Measurements from ENCODE around the gene CRMP1. TPM values are rescaled to one million over a fixed set of nuclear protein-coding genes. Genes with fewer than 3 reads are reported as not detected.

CRMP1 gene
- total RNA-seq, 2 donors from 2014 or later = not detected

DNA sequence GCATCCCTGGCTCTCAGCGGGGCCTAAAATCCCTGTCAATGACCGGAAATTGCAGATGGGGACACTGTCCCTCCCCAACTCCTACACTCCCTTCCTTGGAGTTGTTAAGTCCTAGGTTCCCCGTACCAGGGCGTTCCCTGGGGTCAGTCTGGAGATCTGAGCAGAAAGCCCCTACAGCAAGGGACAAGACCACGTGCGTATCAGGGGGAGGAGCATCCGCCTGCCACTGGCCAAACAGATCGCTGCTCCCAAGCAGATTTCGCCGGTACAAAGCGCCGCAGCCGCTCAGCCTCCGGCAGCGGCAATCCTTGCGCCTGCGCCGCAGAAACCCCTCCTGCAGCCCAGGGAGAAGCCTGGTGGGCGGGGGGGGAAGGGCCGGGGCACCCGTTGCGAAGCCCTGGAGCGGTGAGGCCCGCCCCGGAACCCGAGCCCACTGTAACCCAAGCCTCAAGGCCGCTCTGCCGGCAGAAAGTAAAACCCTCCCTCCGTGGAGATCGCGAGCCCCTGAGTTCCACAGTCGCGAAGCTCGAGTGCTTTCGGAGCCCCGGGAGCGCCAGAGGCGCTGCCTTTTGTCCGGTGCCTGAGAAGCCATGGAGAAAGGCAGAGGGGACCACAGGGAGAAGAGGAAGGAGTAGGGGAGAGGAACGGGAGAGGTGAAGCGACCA lies 2.7 kb downstream of the CRMP1 start:
- ATAC-seq (no peak), DNase-seq (ENCODE audit: low spot score) (no peak)
- Mint-ChIP-seq H3K9me3 (no peaks in the 10 kb centered on the region), H3K36me3 (no peaks in the 10 kb centered on the region), H3K27me3 (peaks cover 43 to 56% of the 10 kb centered on the region in 2 donors), H3K27ac (no peak overlapping the region), H3K4me3 (no peak overlapping the region), H3K4me1 (ENCODE audit: low read depth in 2 of 2) (peaks cover 7 to 10% of the 10 kb centered on the region in 2 donors)

- peaks cover 7 to 10% of the 10 kb centered on the region in 2 donors for H3K4me1 Mint-ChIP-seq (ENCODE audit: low read depth in 2 of 2)
- no peak overlapping the region for H3K4me3 Mint-ChIP-seq
- DNase-seq (ENCODE audit: low spot score) (no peak), ATAC-seq (no peak)
- H3K27ac Mint-ChIP-seq = no peak overlapping the region
- H3K36me3 Mint-ChIP-seq = no peaks in the 10 kb centered on the region
- H3K9me3 Mint-ChIP-seq = no peaks in the 10 kb centered on the region
- peaks cover 48 to 62% of the 10 kb centered on the region in 2 donors for H3K27me3 Mint-ChIP-seq
These were observed 3.7 kb downstream of the CRMP1 start for GRCh38 chr4:5889002-5889696.

DNA sequence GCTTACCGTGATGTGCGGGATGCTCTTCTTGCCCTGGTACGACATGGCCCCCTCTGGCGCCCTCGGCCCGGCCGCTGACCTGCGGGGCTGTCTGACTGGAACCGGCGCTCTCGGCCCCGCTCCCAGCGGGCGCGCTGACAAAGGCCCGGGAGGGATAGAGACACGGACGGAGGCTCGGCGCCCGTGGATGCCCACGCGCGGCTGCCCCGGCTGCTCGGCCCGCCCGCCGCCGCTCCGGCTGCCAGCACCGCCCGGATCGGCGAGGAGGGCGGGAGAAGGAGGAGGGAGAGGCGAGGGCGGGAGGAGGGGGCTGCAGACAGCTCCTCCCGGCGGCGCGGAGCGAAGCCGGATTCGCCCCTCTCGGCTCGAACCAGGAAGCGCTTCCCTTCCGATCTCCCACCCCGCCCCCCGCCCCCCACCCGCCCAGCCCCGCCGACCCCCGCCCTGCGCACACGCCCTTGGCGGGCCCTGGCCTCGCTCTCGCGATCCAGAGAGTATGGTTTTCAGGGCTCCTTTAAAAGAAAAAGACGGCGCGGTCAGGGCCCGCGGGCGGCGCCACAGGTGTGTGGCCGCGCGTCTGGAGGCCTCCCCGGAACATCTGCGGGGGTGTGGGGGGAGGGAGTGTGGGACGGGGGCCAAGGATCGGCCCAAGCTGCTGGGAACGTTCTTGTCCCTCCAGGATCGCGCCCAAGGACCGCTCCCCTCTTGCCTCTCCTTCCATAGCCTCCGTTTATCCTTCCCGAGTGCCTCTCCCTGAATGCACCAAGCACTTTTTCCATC lies 4.5 kb downstream of the CRMP1 start:
- DNase-seq (ENCODE audit: low spot score) (no peak), ATAC-seq (no peak)
- H3K9me3 Mint-ChIP-seq = no peaks in the 10 kb centered on the region
- H3K27me3 Mint-ChIP-seq = peaks cover 44 to 61% of the 10 kb centered on the region in 2 donors
- no peak overlapping the region for H3K4me3 Mint-ChIP-seq
- no peak overlapping the region for H3K27ac Mint-ChIP-seq
- peaks cover 5 to 10% of the 10 kb centered on the region in 2 donors for H3K4me1 Mint-ChIP-seq (ENCODE audit: low read depth in 2 of 2)
- no peaks in the 10 kb centered on the region for H3K36me3 Mint-ChIP-seq

DNA sequence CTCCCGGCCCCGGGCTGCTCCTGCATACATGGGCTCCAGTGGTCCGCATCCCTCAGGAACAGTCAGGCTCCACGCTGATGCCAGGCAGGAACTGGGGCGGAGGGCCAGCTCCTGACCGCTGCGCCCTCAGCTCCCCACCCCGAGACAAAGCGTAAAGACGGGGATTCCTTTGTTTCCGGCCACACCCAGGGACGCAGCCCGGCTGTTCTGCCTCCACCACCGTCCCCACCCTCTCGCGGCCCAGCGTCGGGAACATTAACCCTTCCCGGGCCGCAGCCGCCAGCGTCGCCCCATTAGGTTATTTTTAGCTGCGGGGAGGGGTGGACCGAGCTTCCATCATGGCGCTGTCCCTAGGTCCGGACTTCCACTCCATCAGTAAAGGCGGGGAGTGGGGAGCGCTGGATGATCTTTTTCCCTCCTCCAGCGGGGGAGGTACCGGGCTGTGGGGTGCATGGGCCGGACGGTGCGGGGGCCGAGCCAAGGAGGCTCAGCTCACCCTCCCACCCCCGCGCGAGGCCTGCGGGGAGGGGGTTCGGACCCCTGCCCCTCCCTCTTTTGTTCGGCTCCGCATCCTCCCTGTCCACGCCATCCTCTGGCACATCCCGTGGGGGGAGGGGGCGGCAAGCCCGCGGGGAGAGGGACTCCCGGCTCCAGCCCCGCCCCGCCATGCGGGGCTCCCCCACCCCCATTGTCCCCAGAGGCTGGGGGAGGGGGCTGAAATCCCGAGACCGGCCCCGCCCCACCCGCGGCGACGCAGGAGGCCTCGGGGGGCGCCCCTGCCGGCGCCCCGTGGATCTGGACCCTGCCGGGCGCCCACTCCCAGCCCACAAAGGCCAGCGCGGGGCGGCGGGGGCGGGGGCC lies 5.3 kb downstream of the CRMP1 start:
- peaks cover 46 to 65% of the 10 kb centered on the region in 2 donors for H3K27me3 Mint-ChIP-seq
- no peaks in the 10 kb centered on the region for H3K9me3 Mint-ChIP-seq

DNA sequence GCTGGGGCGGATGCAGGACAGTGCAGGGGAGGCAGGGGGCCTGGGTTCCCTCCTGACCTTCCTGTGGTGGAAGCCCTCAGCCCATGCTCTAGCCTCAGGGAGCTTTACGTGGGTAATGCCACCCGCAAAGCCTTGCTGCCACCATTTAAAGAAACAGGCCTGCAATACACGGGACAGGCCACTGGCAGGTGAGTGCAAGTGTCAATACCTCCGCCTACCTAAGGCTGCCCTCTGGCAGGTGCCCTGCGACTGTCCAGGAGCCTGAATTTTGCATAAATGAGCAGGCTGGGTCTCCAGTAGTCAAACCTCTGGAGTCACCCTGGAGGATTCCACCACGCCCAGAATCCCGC lies 5.9 kb downstream of the CRMP1 start:
- Mint-ChIP-seq H3K4me3 (no peak overlapping the region), H3K27me3 (peaks cover 47 to 71% of the 10 kb centered on the region in 2 donors), H3K9me3 (no peaks in the 10 kb centered on the region), H3K36me3 (no peaks in the 10 kb centered on the region), H3K27ac (no peak overlapping the region), H3K4me1 (ENCODE audit: low read depth in 2 of 2) (peaks cover 3 to 10% of the 10 kb centered on the region in 2 donors)
- no peak for ATAC-seq
- DNase-seq (ENCODE audit: low spot score) = no peak

More for the DNA sequence above, 5.3 kb downstream of the CRMP1 start:
- Mint-ChIP-seq H3K4me3 (no peak overlapping the region), H3K36me3 (no peaks in the 10 kb centered on the region), H3K4me1 (ENCODE audit: low read depth in 2 of 2) (peaks cover 3 to 10% of the 10 kb centered on the region in 2 donors), H3K27ac (no peak overlapping the region)
- ATAC-seq (no peak), DNase-seq (ENCODE audit: low spot score) (no peak)

DNA sequence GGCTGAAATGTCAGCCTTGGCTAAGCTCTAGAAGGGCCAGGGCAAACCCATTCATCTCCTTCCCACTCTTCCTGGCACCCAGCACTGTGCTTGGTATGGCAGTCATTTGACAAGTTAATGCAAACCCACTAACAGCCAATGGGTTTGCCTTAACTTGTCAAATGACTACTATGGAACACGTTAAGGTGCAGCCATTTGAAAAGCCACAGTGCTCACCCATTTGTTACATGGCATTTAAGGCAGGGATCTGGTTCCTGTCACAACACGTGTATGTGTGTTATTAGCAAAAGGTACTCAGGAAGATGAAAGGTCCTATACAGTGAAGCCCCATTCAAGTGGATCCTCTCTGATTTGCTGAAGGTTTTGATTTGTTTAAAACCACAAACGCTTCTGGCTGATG lies 7.2 kb downstream of the CRMP1 start:
- H3K27me3 Mint-ChIP-seq = peaks cover 44 to 75% of the 10 kb centered on the region in 2 donors
- no peak for ATAC-seq
- no peak overlapping the region for H3K27ac Mint-ChIP-seq
- no peak overlapping the region for H3K4me3 Mint-ChIP-seq
- peaks cover 3 to 5% of the 10 kb centered on the region in 2 donors for H3K4me1 Mint-ChIP-seq (ENCODE audit: low read depth in 2 of 2)
- H3K36me3 Mint-ChIP-seq = no peaks in the 10 kb centered on the region
- no peak for DNase-seq (ENCODE audit: low spot score)
- H3K9me3 Mint-ChIP-seq = no peaks in the 10 kb centered on the region

DNA sequence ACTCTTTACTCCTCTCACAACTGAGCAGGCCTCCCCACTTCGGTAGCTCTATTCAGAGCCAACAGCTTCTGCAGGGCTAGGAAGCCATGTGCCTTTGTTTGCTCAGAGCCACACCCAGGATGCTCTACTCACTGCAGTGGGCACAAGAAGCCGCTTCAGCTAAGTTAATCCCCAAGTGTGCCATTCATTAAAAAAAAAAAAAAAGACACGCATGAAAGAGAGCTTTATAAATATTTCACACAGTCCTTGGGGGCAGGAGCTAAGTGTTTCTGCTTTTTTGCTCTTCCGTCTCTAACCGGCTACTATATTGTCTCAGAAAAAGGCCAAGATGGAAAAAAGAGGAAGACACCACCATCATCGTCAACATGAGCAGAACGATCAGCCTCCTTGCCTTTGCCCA lies 8.1 kb downstream of the CRMP1 start:
- no peak overlapping the region for H3K4me3 Mint-ChIP-seq
- no peak for ATAC-seq
- no peak overlapping the region for H3K27ac Mint-ChIP-seq
- no peaks in the 10 kb centered on the region for H3K9me3 Mint-ChIP-seq
- H3K27me3 Mint-ChIP-seq = peaks cover 45 to 72% of the 10 kb centered on the region in 2 donors
- H3K4me1 Mint-ChIP-seq (ENCODE audit: low read depth in 2 of 2) = peaks cover 3 to 5% of the 10 kb centered on the region in 2 donors
- H3K36me3 Mint-ChIP-seq = no peaks in the 10 kb centered on the region
- no peak for DNase-seq (ENCODE audit: low spot score)

- H3K27ac Mint-ChIP-seq = no peak overlapping the region
- no peaks in the 10 kb centered on the region for H3K9me3 Mint-ChIP-seq
- H3K4me3 Mint-ChIP-seq = no peak overlapping the region
- peaks cover 2 to 3% of the 10 kb centered on the region in 2 donors for H3K4me1 Mint-ChIP-seq (ENCODE audit: low read depth in 2 of 2)
- H3K27me3 Mint-ChIP-seq = peaks cover 43 to 72% of the 10 kb centered on the region in 2 donors
- DNase-seq (ENCODE audit: low spot score) (no peak), ATAC-seq (no peak)
- no peaks in the 10 kb centered on the region for H3K36me3 Mint-ChIP-seq
These were observed 9.0 kb downstream of the CRMP1 start for GRCh38 chr4:5883916-5884315.

- Mint-ChIP-seq H3K36me3 (no peaks in the 10 kb centered on the region), H3K27ac (no peak overlapping the region), H3K4me3 (no peak overlapping the region), H3K27me3 (peaks cover 43 to 73% of the 10 kb centered on the region in 2 donors), H3K4me1 (ENCODE audit: low read depth in 2 of 2) (no peaks in the 10 kb centered on the region), H3K9me3 (no peaks in the 10 kb centered on the region)
- DNase-seq (ENCODE audit: low spot score) = no peak
- ATAC-seq = no peak
These were observed 9.9 kb downstream of the CRMP1 start for GRCh38 chr4:5882947-5883346.

DNA sequence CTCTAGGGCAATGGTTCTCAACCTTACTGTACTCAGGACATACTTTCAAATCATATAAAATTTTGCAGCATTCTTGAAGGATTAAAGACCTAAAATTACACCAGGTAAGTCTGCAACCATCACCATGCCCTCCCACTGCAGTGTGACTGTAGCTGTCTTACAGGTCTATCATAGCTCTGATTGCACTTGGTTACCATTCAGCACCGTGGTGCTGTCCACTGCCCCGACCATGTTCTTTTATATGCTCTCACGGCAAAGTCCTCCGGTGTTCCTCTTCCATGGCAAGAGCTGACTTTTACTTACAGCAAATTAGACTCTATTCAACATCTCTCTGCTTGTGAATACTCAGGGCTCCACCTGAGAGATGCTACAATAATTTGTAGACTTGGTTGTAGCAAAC lies 11.5 kb downstream of the CRMP1 start:
- ATAC-seq (no peak), DNase-seq (ENCODE audit: low spot score) (no peak)
- no peaks in the 10 kb centered on the region for H3K4me1 Mint-ChIP-seq (ENCODE audit: low read depth in 2 of 2)
- no peaks in the 10 kb centered on the region for H3K36me3 Mint-ChIP-seq
- peaks cover 43 to 72% of the 10 kb centered on the region in 2 donors for H3K27me3 Mint-ChIP-seq
- H3K4me3 Mint-ChIP-seq = no peak overlapping the region
- H3K9me3 Mint-ChIP-seq = no peaks in the 10 kb centered on the region
- H3K27ac Mint-ChIP-seq = no peak overlapping the region

DNA sequence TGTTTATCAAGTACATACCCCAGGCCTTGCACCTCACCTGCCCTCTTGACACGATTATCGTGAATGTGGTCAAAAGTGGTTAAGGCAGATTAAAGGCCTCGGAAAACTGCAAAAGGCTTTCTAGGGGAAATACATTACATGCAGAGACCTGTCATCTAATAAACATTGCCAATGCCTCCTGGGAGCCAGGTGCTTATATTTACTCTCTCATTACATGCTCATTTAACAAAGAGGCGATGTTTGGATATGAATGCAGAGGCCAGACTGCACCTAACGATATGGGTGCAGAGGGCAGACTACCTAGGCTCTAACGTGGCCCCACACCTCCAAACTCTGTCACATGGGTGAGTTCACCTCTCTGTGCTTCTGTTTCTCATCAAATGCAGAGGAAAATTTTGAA lies 14.5 kb downstream of the CRMP1 start:
- DNase-seq (ENCODE audit: low spot score) = no peak
- Mint-ChIP-seq H3K4me3 (no peak overlapping the region), H3K9me3 (no peaks in the 10 kb centered on the region), H3K36me3 (no peaks in the 10 kb centered on the region), H3K27me3 (peaks cover 30 to 56% of the 10 kb centered on the region in 2 donors), H3K4me1 (ENCODE audit: low read depth in 2 of 2) (no peaks in the 10 kb centered on the region), H3K27ac (no peak overlapping the region)
- ATAC-seq = no peak

- H3K27ac Mint-ChIP-seq = no peak overlapping the region
- H3K36me3 Mint-ChIP-seq = no peaks in the 10 kb centered on the region
- DNase-seq (ENCODE audit: low spot score) (no peak), ATAC-seq (no peak)
- peaks cover 25 to 51% of the 10 kb centered on the region in 2 donors for H3K27me3 Mint-ChIP-seq
- no peak overlapping the region for H3K4me3 Mint-ChIP-seq
- no peaks in the 10 kb centered on the region for H3K9me3 Mint-ChIP-seq
- no peaks in the 10 kb centered on the region for H3K4me1 Mint-ChIP-seq (ENCODE audit: low read depth in 2 of 2)
These were observed 15.5 kb downstream of the CRMP1 start for GRCh38 chr4:5877392-5877791.

- DNase-seq (ENCODE audit: low spot score) (no peak), ATAC-seq (no peak)
- H3K27ac Mint-ChIP-seq = no peak overlapping the region
- peaks cover 0 to 7% of the 10 kb centered on the region in 2 donors for H3K4me1 Mint-ChIP-seq (ENCODE audit: low read depth in 2 of 2)
- H3K4me3 Mint-ChIP-seq = no peak overlapping the region
- H3K27me3 Mint-ChIP-seq = peaks cover 20 to 40% of the 10 kb centered on the region in 2 donors
- no peaks in the 10 kb centered on the region for H3K9me3 Mint-ChIP-seq
- H3K36me3 Mint-ChIP-seq = no peaks in the 10 kb centered on the region
These were observed 18.0 kb downstream of the CRMP1 start for GRCh38 chr4:5874811-5875449.
